Subcutaneous adipose tissue (tissue), 4 donors: ENCODE results near the gene CSMD2. TPM values are rescaled to one million over a fixed set of nuclear protein-coding genes. Genes with fewer than 3 reads are reported as not detected.

Experiments used
- CTCF ChIP-seq: fragments of 450-650 bp; IDR thresholded peaks from one replicate; pipeline ENCODE4 v1.5.1; 2016; ENCODE audit warnings: low read depth, mild to moderate bottlenecking, control low read depth, antibody characterized with exemption, moderate library complexity
- total RNA-seq, 4 donors: library from RNA; depleted of rRNA; stranded (reverse); fragments of >200 nt; gene quantifications; one replicate each; pipeline ENCODE4 v1.1.0, GENCODE V29; 2016

Gene CSMD2
- total RNA-seq, 4 donors from 2014 or later, result 0.38 to 4.4 (median 1.00) TPM

DNA sequence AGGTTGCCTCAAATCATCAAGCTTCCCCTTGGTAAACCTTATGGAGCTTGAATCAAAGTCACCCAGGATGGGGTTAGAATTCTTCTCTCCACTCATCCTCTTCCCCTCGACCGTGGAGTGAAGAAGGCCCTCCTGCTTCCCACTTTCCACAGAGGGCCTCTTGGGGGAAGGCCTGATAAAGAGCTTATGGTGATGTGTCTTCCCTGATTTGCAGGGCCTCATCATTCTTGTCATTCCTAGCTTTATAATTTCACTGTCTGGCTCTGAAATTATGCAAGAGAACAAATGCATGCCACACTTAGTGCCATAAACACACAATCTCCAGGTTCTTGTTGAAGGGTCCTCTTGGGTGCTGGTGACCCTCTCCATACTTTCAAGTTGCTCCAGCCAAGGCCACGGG is 199.9 kb downstream of the CSMD2 start:
- no peak for TF ChIP-seq CTCF

DNA sequence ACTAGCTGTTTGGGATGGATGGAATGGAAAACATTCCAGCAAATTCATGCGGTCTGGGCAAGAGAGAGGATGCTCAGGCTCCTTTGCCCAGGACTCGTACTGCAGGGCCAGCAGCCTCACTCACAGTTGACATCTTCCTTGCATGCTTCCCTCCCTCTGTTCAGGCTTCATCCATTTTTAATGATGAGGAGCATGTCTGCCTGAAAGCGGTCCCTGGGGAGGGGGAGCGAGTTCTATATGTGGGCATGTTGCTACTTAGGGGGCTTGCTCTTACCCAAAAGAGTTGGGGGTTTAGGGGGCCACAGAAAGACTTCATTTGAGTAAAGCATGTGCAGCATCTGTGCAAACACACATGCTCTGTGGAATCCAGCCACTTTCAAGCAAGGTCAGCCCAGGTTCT is 203.0 kb downstream of the CSMD2 start:
- no peak for TF ChIP-seq CTCF

- TF ChIP-seq CTCF, result no peak
These were observed 204.7 kb downstream of the CSMD2 start for GRCh38 chr1:33960188-33960895.

GRCh38 chr1:33957854-33958253 is 207.2 kb downstream of the CSMD2 start:
- TF ChIP-seq CTCF, result no peak

DNA sequence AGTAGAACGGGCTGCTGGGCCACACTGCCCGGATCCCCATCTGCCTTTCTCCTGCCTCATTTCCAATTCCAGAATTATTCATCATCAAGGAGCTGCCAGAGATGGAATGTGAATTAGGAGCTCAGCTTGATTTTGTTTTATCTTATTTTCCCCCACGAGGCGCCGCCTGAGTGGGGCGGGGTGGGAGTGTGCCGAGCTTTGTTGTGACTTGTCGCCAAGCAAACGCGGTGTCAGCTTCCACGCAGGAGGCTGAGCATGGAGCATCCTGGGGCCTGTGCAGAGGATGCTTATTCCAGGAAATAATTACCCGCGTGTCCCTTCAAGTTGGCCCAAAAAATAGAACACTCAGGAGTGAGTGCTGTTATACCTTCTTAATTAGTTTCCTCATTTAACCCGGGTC is 209.9 kb downstream of the CSMD2 start:
- TF ChIP-seq CTCF, result no peak

DNA sequence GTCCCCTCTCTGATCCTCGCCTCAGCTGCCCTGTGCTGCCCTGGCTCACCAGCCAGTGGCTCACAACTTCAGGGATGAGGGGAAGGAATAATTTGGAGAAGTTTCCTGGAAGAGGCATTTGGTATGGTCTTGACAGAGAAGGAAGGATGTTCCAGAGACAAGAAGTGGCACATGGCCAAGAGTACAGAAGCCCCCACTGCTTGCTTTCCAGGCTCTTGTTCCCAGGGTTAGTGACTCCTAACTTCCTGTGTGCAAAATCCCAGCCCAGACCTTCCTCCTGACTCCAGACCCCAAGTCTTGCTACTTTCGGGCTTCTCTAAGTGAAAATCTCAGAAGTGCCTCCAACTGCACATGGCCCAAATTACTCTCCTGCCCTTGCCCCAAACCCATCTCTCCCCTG is 215.5 kb downstream of the CSMD2 start:
- no peak for TF ChIP-seq CTCF

DNA sequence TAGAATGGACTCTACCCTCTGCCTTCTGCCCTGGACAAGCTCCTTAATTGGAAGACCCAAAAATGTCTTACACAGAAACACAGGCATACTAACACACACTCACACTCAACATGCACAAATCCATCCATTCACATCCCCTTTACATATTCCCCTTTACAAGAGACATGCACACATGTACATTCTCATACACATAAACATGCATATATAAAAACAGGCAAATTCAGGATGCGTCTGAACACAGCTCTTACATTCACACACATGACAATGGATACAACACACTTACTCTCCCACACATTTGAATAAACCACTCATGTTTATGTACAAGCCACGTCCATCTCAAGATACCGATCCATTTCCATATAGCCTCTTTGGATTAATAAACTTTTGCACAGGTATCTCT is 216.7 kb downstream of the CSMD2 start:
- TF ChIP-seq CTCF, result no peak
